ENCODE measurements around the gene GASK1B.
A peak's percentile ranks its signal among the peaks of the same experiment; 100 is the strongest.

The GASK1B gene

DNA sequence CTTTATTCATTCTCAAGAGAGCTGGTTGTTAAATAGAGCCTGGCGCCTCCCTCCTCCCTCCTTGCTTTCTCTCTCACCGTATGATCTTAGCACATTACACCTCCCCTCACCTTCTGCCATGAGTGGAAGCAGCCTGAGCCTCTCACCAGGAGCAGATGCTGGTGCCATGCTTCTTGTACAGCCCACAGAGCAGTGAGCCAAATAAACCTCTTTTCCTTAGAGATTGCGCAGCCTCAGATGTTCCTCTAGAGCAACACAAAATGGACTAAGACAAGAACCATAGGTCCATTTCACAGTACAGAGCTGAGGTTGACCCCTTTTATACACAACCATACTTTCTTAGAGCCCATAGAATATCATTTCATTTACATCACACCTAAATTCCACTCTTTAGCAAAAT is 27.4 kb upstream of the GASK1B start:
- TF ChIP-seq, protein P1, sequence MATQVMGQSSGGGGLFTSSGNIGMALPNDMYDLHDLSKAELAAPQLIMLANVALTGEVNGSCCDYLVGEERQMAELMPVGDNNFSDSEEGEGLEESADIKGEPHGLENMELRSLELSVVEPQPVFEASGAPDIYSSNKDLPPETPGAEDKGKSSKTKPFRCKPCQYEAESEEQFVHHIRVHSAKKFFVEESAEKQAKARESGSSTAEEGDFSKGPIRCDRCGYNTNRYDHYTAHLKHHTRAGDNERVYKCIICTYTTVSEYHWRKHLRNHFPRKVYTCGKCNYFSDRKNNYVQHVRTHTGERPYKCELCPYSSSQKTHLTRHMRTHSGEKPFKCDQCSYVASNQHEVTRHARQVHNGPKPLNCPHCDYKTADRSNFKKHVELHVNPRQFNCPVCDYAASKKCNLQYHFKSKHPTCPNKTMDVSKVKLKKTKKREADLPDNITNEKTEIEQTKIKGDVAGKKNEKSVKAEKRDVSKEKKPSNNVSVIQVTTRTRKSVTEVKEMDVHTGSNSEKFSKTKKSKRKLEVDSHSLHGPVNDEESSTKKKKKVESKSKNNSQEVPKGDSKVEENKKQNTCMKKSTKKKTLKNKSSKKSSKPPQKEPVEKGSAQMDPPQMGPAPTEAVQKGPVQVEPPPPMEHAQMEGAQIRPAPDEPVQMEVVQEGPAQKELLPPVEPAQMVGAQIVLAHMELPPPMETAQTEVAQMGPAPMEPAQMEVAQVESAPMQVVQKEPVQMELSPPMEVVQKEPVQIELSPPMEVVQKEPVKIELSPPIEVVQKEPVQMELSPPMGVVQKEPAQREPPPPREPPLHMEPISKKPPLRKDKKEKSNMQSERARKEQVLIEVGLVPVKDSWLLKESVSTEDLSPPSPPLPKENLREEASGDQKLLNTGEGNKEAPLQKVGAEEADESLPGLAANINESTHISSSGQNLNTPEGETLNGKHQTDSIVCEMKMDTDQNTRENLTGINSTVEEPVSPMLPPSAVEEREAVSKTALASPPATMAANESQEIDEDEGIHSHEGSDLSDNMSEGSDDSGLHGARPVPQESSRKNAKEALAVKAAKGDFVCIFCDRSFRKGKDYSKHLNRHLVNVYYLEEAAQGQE (IDR thresholded peaks at IDR 0.05; ENCODE audit: insufficient replicate concordance, low read depth): no peak
- no peak for TF ChIP-seq SPI1 (IDR thresholded peaks at IDR 0.05; ENCODE audit: borderline replicate concordance, low read depth)
- no peak for TF ChIP-seq GABPA (IDR thresholded peaks at IDR 0.05; ENCODE audit: low read depth)
- TF ChIP-seq POLR2AphosphoS5 (IDR thresholded peaks at IDR 0.05; ENCODE audit: low read depth): no peak
- TF ChIP-seq CTCF (IDR thresholded peaks at IDR 0.05; ENCODE audit: insufficient read depth, low read length): no peak
- no peaks in the 10 kb centered on the region for H3K27me3 ChIP-seq (ENCODE audit: insufficient read depth, poor library complexity, severe bottlenecking)
- H3K4me3 ChIP-seq (replicated peaks; ENCODE audit: insufficient read depth, low read length): no peak overlapping the region
- DNase-seq (ENCODE audit: low read depth in 1 of 2, low spot score in 1 of 2): no peak
- H3K27ac ChIP-seq (replicated peaks): no peak overlapping the region

- Histone ChIP-seq H3K4me3 (replicated peaks; ENCODE audit: insufficient read depth, low read length) (no peak overlapping the region), H3K27me3 (ENCODE audit: insufficient read depth, poor library complexity, severe bottlenecking) (no peaks in the 10 kb centered on the region), H3K27ac (replicated peaks) (no peak overlapping the region)
- no peak for DNase-seq (ENCODE audit: low read depth in 1 of 2, low spot score in 1 of 2)
- TF ChIP-seq SPI1 (IDR thresholded peaks at IDR 0.05; ENCODE audit: borderline replicate concordance, low read depth) (no peak), POLR2AphosphoS5 (IDR thresholded peaks at IDR 0.05; ENCODE audit: low read depth) (no peak)
- TF ChIP-seq, protein P1 (IDR thresholded peaks at IDR 0.05; ENCODE audit: insufficient replicate concordance, low read depth): no peak
Observed at GRCh38 chr4:158197194-158197776, 24.5 kb upstream of the GASK1B start.

DNA sequence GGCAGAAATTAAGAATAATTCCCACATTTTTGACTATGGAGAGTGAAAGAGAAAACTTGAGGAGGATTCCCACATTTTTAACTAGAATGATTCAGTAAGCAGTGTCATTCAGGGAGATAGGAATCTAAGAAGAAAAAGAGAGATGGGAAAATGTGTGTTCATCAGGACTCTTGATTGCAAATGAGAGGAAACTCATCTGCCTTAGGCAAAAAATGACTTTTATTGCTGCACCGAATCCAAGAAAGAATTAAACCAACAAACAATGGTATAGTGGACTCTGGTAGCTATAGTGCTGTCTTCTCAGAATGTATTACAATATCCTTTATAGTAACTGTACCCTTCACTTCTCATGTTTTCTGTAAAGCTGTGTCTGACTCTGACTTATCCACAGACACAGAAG is 22.5 kb upstream of the GASK1B start:
- DNase-seq (ENCODE audit: low read depth in 1 of 2, low spot score in 1 of 2): no peak
- H3K27me3 ChIP-seq (ENCODE audit: insufficient read depth, poor library complexity, severe bottlenecking): no peaks in the 10 kb centered on the region
- H3K27ac ChIP-seq (replicated peaks): no peak overlapping the region
- TF ChIP-seq CTCF (IDR thresholded peaks at IDR 0.05; ENCODE audit: insufficient read depth, low read length) (no peak), SPI1 (IDR thresholded peaks at IDR 0.05; ENCODE audit: borderline replicate concordance, low read depth) (no peak)
- no peak overlapping the region for H3K4me3 ChIP-seq (replicated peaks; ENCODE audit: insufficient read depth, low read length)

GRCh38 chr4:158193171-158193749 is 20.4 kb upstream of the GASK1B start:
- Histone ChIP-seq H3K27ac (replicated peaks) (no peak overlapping the region), H3K27me3 (ENCODE audit: insufficient read depth, poor library complexity, severe bottlenecking) (no peaks in the 10 kb centered on the region), H3K4me3 (replicated peaks; ENCODE audit: insufficient read depth, low read length) (no peak overlapping the region)
- DNase-seq (ENCODE audit: low read depth in 1 of 2, low spot score in 1 of 2): no peak
- TF ChIP-seq GABPA (IDR thresholded peaks at IDR 0.05; ENCODE audit: low read depth) (no peak), SPI1 (IDR thresholded peaks at IDR 0.05; ENCODE audit: borderline replicate concordance, low read depth) (no peak), CTCF (IDR thresholded peaks at IDR 0.05; ENCODE audit: insufficient read depth, low read length) (peak; percentile 42), POLR2AphosphoS5 (IDR thresholded peaks at IDR 0.05; ENCODE audit: low read depth) (no peak)
- TF ChIP-seq, protein P1 (IDR thresholded peaks at IDR 0.05; ENCODE audit: insufficient replicate concordance, low read depth): no peak
